Fibroblast of mammary gland (primary cell): ENCODE measurements around the gene ANKRD22.

Source experiments
- DNase-seq: peaks from one replicate; pipeline ENCODE4 v3.0.0-alpha.2; 2010; ENCODE audit warnings: low read depth
- H3K4me3 ChIP-seq: 2 replicates; pipeline ENCODE4 v1.5.1; 2011; ENCODE audit warnings: low read depth, mild to moderate bottlenecking, low read length, moderate library complexity; ENCODE audit not compliant: control insufficient read depth
- TF ChIP-seq, protein P1 (sequence below): conservative IDR thresholded peaks from 2 replicates; pipeline ENCODE4 v1.5.1; 2011; ENCODE audit warnings: low read depth, low read length, inconsistent platforms; ENCODE audit not compliant: control insufficient read depth, insufficient read depth

Gene ANKRD22

DNA sequence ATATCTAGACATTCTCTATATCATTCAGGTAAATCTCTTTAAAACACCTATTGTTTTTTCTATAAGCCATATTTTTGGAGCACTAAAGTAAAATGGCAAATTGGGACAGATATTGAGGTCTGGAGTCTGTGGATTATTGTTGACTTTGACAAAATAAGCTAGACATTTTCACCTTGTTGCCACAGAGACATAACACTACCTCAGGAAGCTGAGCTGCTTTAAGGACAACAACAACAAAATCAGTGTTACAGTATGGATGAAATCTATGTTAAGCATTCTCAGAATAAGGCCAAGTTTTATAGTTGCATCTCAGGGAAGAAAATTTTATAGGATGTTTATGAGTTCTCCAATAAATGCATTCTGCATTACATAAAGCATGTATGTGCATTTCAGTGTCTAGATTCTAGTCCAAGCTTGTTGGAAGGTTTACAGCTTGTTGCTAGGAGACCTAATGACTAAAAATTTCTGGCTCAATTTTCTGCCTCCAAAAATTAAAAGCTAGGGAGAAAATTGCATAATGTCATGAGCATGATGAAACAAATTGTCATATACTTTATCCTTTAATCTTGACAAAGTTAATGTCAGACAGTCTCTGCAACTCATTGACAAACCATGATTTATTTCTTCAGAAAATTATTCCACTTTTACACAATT lies 30.8 kb downstream of the ANKRD22 start:
- peak; percentile 80 for DNase-seq
- TF ChIP-seq, protein P1, sequence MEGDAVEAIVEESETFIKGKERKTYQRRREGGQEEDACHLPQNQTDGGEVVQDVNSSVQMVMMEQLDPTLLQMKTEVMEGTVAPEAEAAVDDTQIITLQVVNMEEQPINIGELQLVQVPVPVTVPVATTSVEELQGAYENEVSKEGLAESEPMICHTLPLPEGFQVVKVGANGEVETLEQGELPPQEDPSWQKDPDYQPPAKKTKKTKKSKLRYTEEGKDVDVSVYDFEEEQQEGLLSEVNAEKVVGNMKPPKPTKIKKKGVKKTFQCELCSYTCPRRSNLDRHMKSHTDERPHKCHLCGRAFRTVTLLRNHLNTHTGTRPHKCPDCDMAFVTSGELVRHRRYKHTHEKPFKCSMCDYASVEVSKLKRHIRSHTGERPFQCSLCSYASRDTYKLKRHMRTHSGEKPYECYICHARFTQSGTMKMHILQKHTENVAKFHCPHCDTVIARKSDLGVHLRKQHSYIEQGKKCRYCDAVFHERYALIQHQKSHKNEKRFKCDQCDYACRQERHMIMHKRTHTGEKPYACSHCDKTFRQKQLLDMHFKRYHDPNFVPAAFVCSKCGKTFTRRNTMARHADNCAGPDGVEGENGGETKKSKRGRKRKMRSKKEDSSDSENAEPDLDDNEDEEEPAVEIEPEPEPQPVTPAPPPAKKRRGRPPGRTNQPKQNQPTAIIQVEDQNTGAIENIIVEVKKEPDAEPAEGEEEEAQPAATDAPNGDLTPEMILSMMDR = no peak
- H3K4me3 ChIP-seq = no peak overlapping the region

DNA sequence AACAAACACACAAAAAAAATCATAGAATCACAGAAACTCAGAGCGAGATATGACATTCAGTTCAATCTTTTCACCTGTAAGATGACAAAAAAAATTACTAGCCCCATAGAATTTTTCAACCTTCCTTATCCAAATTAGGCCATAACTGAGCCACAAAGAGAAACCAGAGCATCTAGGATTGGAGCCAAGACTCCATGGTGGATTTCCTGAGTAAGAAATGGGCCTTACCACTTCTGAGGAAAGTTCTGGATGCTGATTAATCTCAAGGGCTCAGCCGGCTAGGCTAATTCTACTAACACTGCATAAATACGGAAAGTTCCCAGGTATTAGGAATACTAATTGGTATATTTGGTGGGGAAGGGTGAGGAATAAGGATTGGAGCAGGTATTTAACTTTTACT lies 32.4 kb downstream of the ANKRD22 start:
- TF ChIP-seq, protein P1 = no peak
- H3K4me3 ChIP-seq = no peak overlapping the region
- peak; percentile 45 for DNase-seq

DNA sequence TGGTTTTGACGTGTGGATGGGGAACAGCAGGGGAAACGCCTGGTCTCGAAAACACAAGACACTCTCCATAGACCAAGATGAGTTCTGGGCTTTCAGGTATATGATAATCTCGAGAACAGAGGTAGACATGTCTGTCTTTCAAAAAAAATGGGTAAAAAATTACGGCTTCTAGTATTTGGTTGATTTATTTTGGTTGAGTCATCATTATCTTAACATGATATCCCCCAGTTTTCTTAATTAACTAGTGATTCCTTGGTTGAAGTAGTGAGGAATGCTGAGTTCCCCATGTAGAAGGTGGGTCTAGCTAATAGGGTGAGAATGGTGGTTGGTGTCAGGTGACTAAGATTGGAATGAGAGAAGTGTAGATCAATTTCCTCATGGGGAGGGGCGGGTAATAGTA lies 38.4 kb downstream of the ANKRD22 start:
- H3K4me3 ChIP-seq = no peak overlapping the region
- DNase-seq = no peak
- TF ChIP-seq, protein P1 = no peak

DNA sequence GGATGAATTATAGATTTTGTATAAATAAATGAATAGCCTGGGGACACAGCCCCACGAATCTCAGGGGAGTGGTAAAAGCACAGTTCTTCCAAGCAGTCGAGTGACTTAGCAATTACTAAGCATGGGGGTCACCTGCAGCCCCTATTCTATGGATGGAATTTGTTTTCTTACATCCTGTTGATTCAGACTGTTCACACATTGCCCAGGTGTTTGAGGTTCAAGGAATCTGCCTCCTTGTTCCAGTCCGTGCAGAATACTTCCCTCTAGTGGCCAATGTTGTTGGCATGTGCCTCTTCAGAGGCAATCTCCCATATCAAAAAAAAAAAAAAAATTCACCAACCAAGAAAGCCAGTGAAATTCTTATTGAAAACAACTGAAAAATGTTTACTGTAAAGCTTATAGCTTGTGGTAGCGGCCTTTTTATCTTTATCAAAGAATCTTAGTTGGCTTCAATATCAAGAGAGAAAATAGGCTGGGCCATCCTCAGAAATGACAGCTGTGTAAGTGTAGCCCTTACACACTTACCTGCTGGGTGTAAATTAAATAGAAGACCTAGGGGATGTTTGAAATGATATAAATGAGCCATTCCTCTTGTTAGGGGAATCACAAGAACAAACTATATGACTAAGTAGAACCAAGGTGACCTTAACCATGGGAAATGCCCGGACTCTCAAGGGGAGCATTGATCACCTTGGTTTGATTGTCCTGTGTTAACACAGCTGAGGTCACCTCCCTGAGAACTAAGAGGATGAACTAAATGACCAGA lies 41.3 kb downstream of the ANKRD22 start:
- TF ChIP-seq, protein P1 = peak; percentile 92
- no peak overlapping the region for H3K4me3 ChIP-seq
- peak; percentile 78 for DNase-seq

DNA sequence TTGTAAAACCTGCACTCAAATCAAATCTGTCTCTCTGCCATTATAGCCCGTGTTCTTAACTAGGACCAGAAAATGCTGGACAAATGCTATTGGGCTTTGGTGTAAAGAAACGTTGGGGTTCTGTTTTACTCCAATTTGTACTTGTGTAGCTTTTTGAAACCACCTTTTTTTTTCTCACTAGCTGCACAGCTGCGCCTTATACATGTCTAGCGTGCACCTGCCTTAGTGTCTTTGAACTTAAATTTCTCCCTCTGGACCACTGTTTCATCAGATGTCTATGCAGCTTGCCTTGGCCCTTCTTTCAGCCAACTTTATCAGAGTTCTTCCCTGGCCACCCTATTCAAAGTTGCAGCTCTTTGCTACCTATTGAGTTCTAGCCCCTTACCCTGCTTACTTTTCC lies 42.0 kb downstream of the ANKRD22 start:
- no peak for DNase-seq
- TF ChIP-seq, protein P1 = no peak
- no peak overlapping the region for H3K4me3 ChIP-seq

DNA sequence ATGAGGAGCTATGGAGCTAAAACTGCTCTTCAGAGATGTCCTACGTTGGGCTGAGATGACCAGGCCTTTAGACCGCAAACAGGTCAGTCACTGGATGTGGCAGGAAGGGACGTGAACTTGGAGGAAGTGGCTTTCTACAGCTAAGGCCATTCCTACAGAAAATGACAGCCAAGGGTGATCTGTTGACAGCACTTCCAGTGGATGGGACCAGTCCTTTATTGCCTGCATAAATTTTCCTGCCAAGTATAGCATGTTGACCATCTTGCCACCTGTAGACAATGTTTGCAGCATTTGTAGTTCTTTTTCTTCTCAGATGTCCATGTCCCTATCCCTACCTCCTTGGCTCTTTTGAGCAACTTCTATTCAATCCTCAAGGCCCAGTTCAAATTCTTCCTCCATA lies 45.7 kb downstream of the ANKRD22 start:
- TF ChIP-seq, protein P1 = no peak
- DNase-seq = no peak
- no peak overlapping the region for H3K4me3 ChIP-seq
